ENCODE measurements around the gene C12orf57. TPM values are rescaled to one million over a fixed set of nuclear protein-coding genes. Genes with fewer than 3 reads are reported as not detected.

The C12orf57 gene
- total RNA-seq, 4 donors from 2014 or later: 280 to 555 (median 413) TPM

- no peak for TF ChIP-seq CTCF (IDR thresholded peaks at IDR 0.05)
- no peak for DNase-seq (ENCODE audit: low spot score)
- no peak for ATAC-seq (ENCODE audit: low FRiP score)
Measured at GRCh38 chr12:6941267-6941666, 2.6 kb upstream of the C12orf57 start.

GRCh38 chr12:6941782-6942181 is 2.0 kb upstream of the C12orf57 start:
- no peak for ATAC-seq (ENCODE audit: low FRiP score)
- no peak for TF ChIP-seq CTCF (IDR thresholded peaks at IDR 0.05)
- no peak for DNase-seq (ENCODE audit: low spot score)

GRCh38 chr12:6942331-6942665 is 1.5 kb upstream of the C12orf57 start:
- TF ChIP-seq CTCF (IDR thresholded peaks at IDR 0.05): no peak
- DNase-seq (ENCODE audit: low spot score) (no peak), ATAC-seq (ENCODE audit: low FRiP score) (no peak)

- DNase-seq (ENCODE audit: low spot score) (no peak), ATAC-seq (ENCODE audit: low FRiP score) (peak; percentile 37)
- TF ChIP-seq CTCF (IDR thresholded peaks at IDR 0.05): no peak
Measured at GRCh38 chr12:6943389-6943721, 467 bp upstream of the C12orf57 start.

GRCh38 chr12:6944381-6945186 is 762 bp downstream of the C12orf57 start:
- ATAC-seq (ENCODE audit: low FRiP score) (peak; percentile 65), DNase-seq (ENCODE audit: low spot score) (peak; percentile 74)
- TF ChIP-seq CTCF (IDR thresholded peaks at IDR 0.05): peak in 2 of 3 donors; percentile 23 to 42

- ATAC-seq (ENCODE audit: low FRiP score) (no peak), DNase-seq (ENCODE audit: low spot score) (no peak)
- no peak for TF ChIP-seq CTCF (IDR thresholded peaks at IDR 0.05)
Measured at GRCh38 chr12:6945613-6946012, 1.8 kb downstream of the C12orf57 start.

Measured in omental fat pad (tissue), 4 donors.